HCT116 (cell line): ENCODE measurements around the gene STX2. TPM values are rescaled to one million over a fixed set of nuclear protein-coding genes. Genes with fewer than 3 reads are reported as not detected.
A peak's percentile ranks its signal among the peaks of the same experiment; 100 is the strongest.

Experiments
- ATAC-seq: fragments of 200-7000 bp; cut with Tn5 transposase; 2 replicates; pipeline ENCODE4 v1.9.1; 2020; ENCODE audit warnings: mild to moderate bottlenecking, moderate library complexity
- BruUV-seq: library from RNA; stranded (reverse); fragments of 400-500 nt; replicated peaks from 2 replicates; lab custom pipeline; 2021; lab: Mats Ljungman, UMichigan
- CTCF ChIA-PET: fragments of 300-600 bp; sonication (Branson Sonifier 250); formaldehyde crosslinking; loops from one replicate; lab custom pipeline; 2021; ENCODE audit warnings: antibody characterized with exemption; lab: Charles Lee
- POLR2A ChIA-PET: fragments of 300-600, 350-600 bp; sonication (Branson Sonifier 250); formaldehyde crosslinking; loops from one replicate; lab custom pipeline; 2021; ENCODE audit warnings: antibody characterized with exemption; lab: Charles Lee
- RAD21 ChIA-PET, 2 experiments: fragments of 300-600 bp; sonication (Branson Sonifier 250); formaldehyde crosslinking; loops; one replicate each; lab custom pipeline; 2023; ENCODE audit warnings: low total read pairs in 2 of 2; ENCODE audit not compliant: uncharacterized antibody in 2 of 2, unreplicated experiment in 2 of 2, low non-redundant PET in 1 of 2; lab: Charles Lee
- DNase-seq: peaks from one replicate; pipeline ENCODE4 v3.0.0-alpha.2; 2010; ENCODE audit warnings: low read depth, low spot score
- H2AFZ ChIP-seq: fragments of 200-600 bp; shearing (Covaris generic), sonication (generic); 2 replicates; pipeline ENCODE4 v1.6.1; 2017; ENCODE audit warnings: low read depth, mixed run types, mixed read lengths, antibody characterized with exemption, low read length; ENCODE audit not compliant: poor library complexity, severe bottlenecking
- H3K27ac ChIP-seq: 2 replicates; pipeline ENCODE4 v1.5.1; 2012; ENCODE audit warnings: low read depth, low read length
- H3K27me3 ChIP-seq: fragments of 200-600 bp; sonication (generic); 2 replicates; pipeline ENCODE4 v1.6.1; 2016; ENCODE audit warnings: mixed run types, low read length, mixed read lengths; ENCODE audit not compliant: insufficient read depth
- H3K36me3 ChIP-seq, 2 experiments: fragments of 200-500 bp in 1 of 2; fragments of 200-600 bp in 1 of 2; sonication (Bioruptor generic) in 1 of 2; sonication (generic) in 1 of 2; 2 replicates each; pipeline versions ENCODE4 v1.5.1 to v1.6.1; 2014 to 2016; ENCODE audit warnings: low read length in 2 of 2, inconsistent platforms in 1 of 2, mixed read lengths in 1 of 2, mixed run types in 1 of 2; ENCODE audit not compliant: insufficient read depth in 2 of 2, control insufficient read depth in 1 of 2
- H3K4me1 ChIP-seq, 2 experiments: fragments of 200-600 bp in 1 of 2; sonication (generic) in 1 of 2; 2 replicates each; pipeline versions ENCODE4 v1.5.1 to v1.6.1; 2012 to 2017; ENCODE audit warnings: low read length in 2 of 2, inconsistent platforms in 1 of 2, mild to moderate bottlenecking in 1 of 2, mixed read lengths in 1 of 2, mixed run types in 1 of 2, moderate library complexity in 1 of 2; ENCODE audit not compliant: insufficient read depth in 2 of 2, control insufficient read depth in 1 of 2
- H3K4me2 ChIP-seq: fragments of 200-600 bp; sonication (generic); 2 replicates; pipeline ENCODE4 v1.6.1; 2017; ENCODE audit warnings: mixed run types, low read length, mixed read lengths
- H3K4me3 ChIP-seq, 2 experiments: fragments of 200-600 bp in 1 of 2; sonication (generic) in 1 of 2; replicated peaks in 1 of 2; 2 replicates each; pipeline ENCODE4 v1.5.1; 2011 to 2016; ENCODE audit warnings: low read length in 2 of 2, control low read depth in 1 of 2, low read depth in 1 of 2, mild to moderate bottlenecking in 1 of 2, mixed read lengths in 1 of 2, mixed run types in 1 of 2
- H3K79me2 ChIP-seq: fragments of 200-600 bp; sonication (generic); 2 replicates; pipeline ENCODE4 v1.6.1; 2017; ENCODE audit warnings: mild to moderate bottlenecking, mixed run types, low read length, moderate library complexity, mixed read lengths; ENCODE audit not compliant: insufficient read depth
- H3K9ac ChIP-seq: fragments of 200-600 bp; sonication (generic); 2 replicates; pipeline ENCODE4 v1.6.1; 2016; ENCODE audit warnings: low read length, mixed read lengths
- H3K9me2 ChIP-seq: fragments of 200-600 bp; sonication (generic), shearing (Covaris generic); 2 replicates; pipeline ENCODE4 v1.6.1; 2017; ENCODE audit warnings: mixed run types, mild to moderate bottlenecking, moderate library complexity; ENCODE audit not compliant: insufficient read depth
- H3K9me3 ChIP-seq, 2 experiments: fragments of 200-500 bp in 1 of 2; fragments of 200-600 bp in 1 of 2; sonication (Bioruptor generic) in 1 of 2; sonication (generic) in 1 of 2; 2 replicates each; pipeline ENCODE4 v1.6.1; 2014 to 2017; ENCODE audit warnings: low read length in 2 of 2, mixed read lengths in 2 of 2, inconsistent platforms in 1 of 2, low read depth in 1 of 2, mild to moderate bottlenecking in 1 of 2, mixed run types in 1 of 2, moderate library complexity in 1 of 2; ENCODE audit not compliant: control insufficient read depth in 1 of 2, insufficient read depth in 1 of 2
- H4K20me1 ChIP-seq: fragments of 200-600 bp; sonication (generic), shearing (Covaris generic); 2 replicates; pipeline ENCODE4 v1.6.1; 2017; ENCODE audit warnings: mixed run types, mild to moderate bottlenecking, moderate library complexity; ENCODE audit not compliant: insufficient read depth
- ATF3 ChIP-seq: IDR thresholded peaks from 2 replicates; pipeline ENCODE4 v1.6.1; 2012
- CBX3 ChIP-seq: IDR thresholded peaks from 2 replicates; pipeline ENCODE4 v1.6.1; 2012; ENCODE audit warnings: low read depth
- CEBPB ChIP-seq: IDR thresholded peaks from 2 replicates; pipeline ENCODE4 v1.6.1; 2012; ENCODE audit warnings: low read depth
- CTCF ChIP-seq, 3 experiments: fragments of 200-600 bp in 1 of 3; sonication (generic) in 1 of 3; IDR thresholded peaks in 2 of 3; conservative IDR thresholded peaks in 1 of 3; 2 replicates each; pipeline ENCODE4 v1.5.1; 2012 to 2017; ENCODE audit warnings: low read depth in 2 of 3, low read length in 2 of 3, antibody characterized with exemption in 1 of 3, borderline replicate concordance in 1 of 3, control low read depth in 1 of 3, mild to moderate bottlenecking in 1 of 3, mixed read lengths in 1 of 3, mixed run types in 1 of 3, moderate library complexity in 1 of 3; ENCODE audit not compliant: insufficient read depth in 1 of 3
- EGR1 ChIP-seq: IDR thresholded peaks from 2 replicates; pipeline ENCODE4 v1.6.1; 2012; ENCODE audit warnings: low read depth
- ELF1 ChIP-seq: IDR thresholded peaks from 2 replicates; pipeline ENCODE4 v1.6.1; 2012; ENCODE audit warnings: low read depth, borderline replicate concordance
- EZH2 ChIP-seq: fragments of 200-600 bp; sonication (generic); IDR thresholded peaks from 2 replicates; pipeline ENCODE4 v1.6.1; 2017; ENCODE audit warnings: antibody characterized with exemption, mixed run types
- EZH2phosphoT487 ChIP-seq: fragments of 200-600 bp; IDR thresholded peaks from 2 replicates; pipeline ENCODE4 v1.6.1; 2018; ENCODE audit warnings: antibody characterized with exemption, borderline replicate concordance
- JUND ChIP-seq: IDR thresholded peaks from 2 replicates; pipeline ENCODE4 v1.6.1; 2012
- MAX ChIP-seq: IDR thresholded peaks from 2 replicates; pipeline ENCODE4 v1.6.1; 2012
- POLR2A ChIP-seq: IDR thresholded peaks from 2 replicates; pipeline ENCODE4 v1.7.0; 2011; ENCODE audit warnings: borderline replicate concordance; ENCODE audit not compliant: insufficient read depth, insufficient read length; ENCODE audit errors: extremely low read depth
- POLR2AphosphoS5 ChIP-seq: IDR thresholded peaks from 2 replicates; pipeline ENCODE4 v1.6.1; 2011; ENCODE audit warnings: mild to moderate bottlenecking, low read depth, low read length, moderate library complexity
- SIN3A ChIP-seq: IDR thresholded peaks from 2 replicates; pipeline ENCODE4 v1.6.1; 2012; ENCODE audit warnings: low read depth
- SP1 ChIP-seq: IDR thresholded peaks from 2 replicates; pipeline ENCODE4 v1.6.1; 2012; ENCODE audit warnings: low read depth
- SRF ChIP-seq: IDR thresholded peaks from 2 replicates; pipeline ENCODE4 v1.6.1; 2012; ENCODE audit warnings: low read depth
- ZBTB33 ChIP-seq: IDR thresholded peaks from 2 replicates; pipeline ENCODE4 v1.6.1; 2011; ENCODE audit warnings: mild to moderate bottlenecking, low read length, moderate library complexity; ENCODE audit not compliant: insufficient replicate concordance; ENCODE audit errors: extremely low read depth
- ZFX ChIP-seq: fragments of 450-650 bp; IDR thresholded peaks from 2 replicates; pipeline ENCODE4 v1.6.1; 2017
- ZNF274 ChIP-seq: fragments of 200-500 bp; sonication (Bioruptor generic); IDR thresholded peaks from 2 replicates; pipeline ENCODE4 v1.6.1; 2014; ENCODE audit warnings: mild to moderate bottlenecking, low read depth, low read length, inconsistent platforms
- intact Hi-C: fragments of 100-400 bp; cut with micrococcal nuclease; formaldehyde crosslinking; loops from 2 replicates; pipeline ENCODE4 v1.10.0; 2022
- total RNA-seq: library from RNA; stranded (reverse); gene quantifications from one replicate; pipeline ENCODE4 v1.2.1, GENCODE V29; 2021; ENCODE audit not compliant: unreplicated experiment

The STX2 gene
- total RNA-seq, 1 experiment from 2014 or later, result 19.2 TPM

GRCh38 chr12:130813436-130813835, 25.6 kb downstream of the STX2 start:
- no peaks in the 10 kb centered on the region for H3K27me3 ChIP-seq
- no peak overlapping the region for H3K27ac ChIP-seq
- ChIA-PET POLR2A (no interaction called here), RAD21 (no interaction called here), CTCF (interaction anchor here (1.7 kb wide), 1 partner anchor 18 kb away, joined by 4 read pairs; no protein-coding TSS in a partner anchor)
- H3K9me3 ChIP-seq, result no peaks in the 10 kb centered on the region
- ATAC-seq (peak; percentile 47; the same call in 1 of the 2 replicates), DNase-seq (no peak)
- no peak overlapping the region for H3K4me3 ChIP-seq
- TF ChIP-seq SIN3A (no peak), ATF3 (no peak), ELF1 (no peak), JUND (no peak), CEBPB (no peak)
- H3K4me2 ChIP-seq, result no peak overlapping the region
- no peak overlapping the region for H3K9ac ChIP-seq
- no peak overlapping the region for H2AFZ ChIP-seq
- H3K9me2 ChIP-seq, result no peaks in the 10 kb centered on the region
- peaks cover 0 to 3% of the 10 kb centered on the region in 2 experiments; a peak in 1 of 4 replicates for H3K36me3 ChIP-seq
- peaks cover 0 to under 1% of the 10 kb centered on the region in 2 experiments; a peak in 2 of 4 replicates for H3K4me1 ChIP-seq
- H3K79me2 ChIP-seq, result no peaks in the 10 kb centered on the region; the same call in 1 of the 2 replicates
- BruUV-seq, result no TSS peak
- intact Hi-C loops, result no loop called here
- no peaks in the 10 kb centered on the region for H4K20me1 ChIP-seq

- POLR2A ChIA-PET, result no interaction called here
- no peak overlapping the region for H3K27ac ChIP-seq
Measured at GRCh38 chr12:130809791-130810190, 29.3 kb downstream of the STX2 start.

More at GRCh38 chr12:130809791-130810190, 29.3 kb downstream of the STX2 start:
- Histone ChIP-seq H4K20me1 (no peaks in the 10 kb centered on the region), H3K79me2 (no peaks in the 10 kb centered on the region), H3K4me2 (no peak overlapping the region), H3K9me3 (no peaks in the 10 kb centered on the region), H2AFZ (no peak overlapping the region), H3K9ac (no peak overlapping the region), H3K4me1 (no peaks in the 10 kb centered on the region), H3K4me3 (no peak overlapping the region), H3K36me3 (peaks cover 5% of the 10 kb centered on the region in 2 experiments; a peak in 1 of 4 replicates)
- DNase-seq (no peak), ATAC-seq (no peak)
- RAD21 ChIA-PET, result no interaction called here
- intact Hi-C loops, result no loop called here
- BruUV-seq, result no TSS peak
- CTCF ChIA-PET, result no interaction called here
- no peak for TF ChIP-seq CTCF (IDR thresholded peaks at IDR 0.05 in 2 of 3, conservative IDR thresholded peaks at IDR 0.05 in 1 of 3; ENCODE audit: borderline replicate concordance in 1 of 3, insufficient read depth in 1 of 3, low read depth in 2 of 3, low read length in 2 of 3)
- TF ChIP-seq EZH2phosphoT487, result no peak
- TF ChIP-seq ELF1, result no peak
- no peak for TF ChIP-seq SRF
- TF ChIP-seq EZH2, result no peak
- no peak for TF ChIP-seq ZNF274
- TF ChIP-seq ATF3, result no peak
- no peak for TF ChIP-seq ZBTB33
- no peak for TF ChIP-seq SIN3A
- no peak for TF ChIP-seq CBX3
- TF ChIP-seq EGR1, result no peak
- TF ChIP-seq MAX, result no peak
- no peak for TF ChIP-seq CEBPB
- no peak for TF ChIP-seq POLR2AphosphoS5
- no peak for TF ChIP-seq ZFX
- no peak for TF ChIP-seq SP1
- no peak for TF ChIP-seq POLR2A
- TF ChIP-seq, all 23 proteins: peak for 0
- Histone ChIP-seq H3K27me3 (no peaks in the 10 kb centered on the region), H3K9me2 (no peaks in the 10 kb centered on the region)
